Measurements from ENCODE around the gene SH3RF2. TPM values are rescaled to one million over a fixed set of nuclear protein-coding genes. Genes with fewer than 3 reads are reported as not detected.

Gene SH3RF2
- polyA plus RNA-seq, 3 donors = not detected

- DNase-seq = no peak
- Mint-ChIP-seq H3K27me3 (ENCODE audit: low read depth in 3 of 3) (peaks cover 0 to 6% (median 5%) of the 10 kb centered on the region in 3 donors), H3K4me1 (no peaks in the 10 kb centered on the region), H3K9me3 (peaks cover 4 to 19% (median 14%) of the 10 kb centered on the region in 7 donors), H3K27ac (no peak overlapping the region), H3K4me3 (no peak overlapping the region), H3K36me3 (no peaks in the 10 kb centered on the region)
- H3K4me3 ChIP-seq (replicated peaks in 1 of 3; ENCODE audit: low read depth in 2 of 3, low read length in 3 of 3) = no peak overlapping the region
- H3K9me3 ChIP-seq (replicated peaks in 1 of 2; ENCODE audit: control insufficient read depth in 1 of 2, insufficient read depth in 1 of 2, low read length in 2 of 2) = peaks cover 0 to 3% of the 10 kb centered on the region in 2 donors
- H3K36me3 ChIP-seq (replicated peaks in 1 of 2; ENCODE audit: control insufficient read depth in 1 of 2, insufficient read depth in 2 of 2, low read length in 2 of 2) = no peaks in the 10 kb centered on the region
- no peaks in the 10 kb centered on the region for H4K20me1 ChIP-seq (ENCODE audit: insufficient read depth, low read length)
- no peak overlapping the region for H3K9ac ChIP-seq (ENCODE audit: insufficient read depth, low read length, poor library complexity, severe bottlenecking)
- no peak for TF ChIP-seq CTCF (IDR thresholded peaks at IDR 0.05)
- no peaks in the 10 kb centered on the region for H3K27me3 ChIP-seq (ENCODE audit: control insufficient read depth in 2 of 2, insufficient read depth in 2 of 2, low read length in 2 of 2)
- H3K4me2 ChIP-seq (replicated peaks; ENCODE audit: extremely low read depth, low read length, poor library complexity, severe bottlenecking) = no peak overlapping the region
- intact Hi-C loops (cut with micrococcal nuclease) = no loop called here
- no peaks in the 10 kb centered on the region for H3K79me2 ChIP-seq (ENCODE audit: insufficient read depth, low read length)
- H3K4me1 ChIP-seq (ENCODE audit: control insufficient read depth in 1 of 2, insufficient read depth in 2 of 2, low read length in 2 of 2) = no peaks in the 10 kb centered on the region
- no peak overlapping the region for H3K27ac ChIP-seq (ENCODE audit: low read depth in 1 of 2, low read length in 2 of 2)
- no peak overlapping the region for H2AFZ ChIP-seq (ENCODE audit: insufficient read depth, low read depth, low read length, poor library complexity, severe bottlenecking)
Measured at GRCh38 chr5:145898171-145898570, 38.2 kb upstream of the SH3RF2 start.

GRCh38 chr5:145902421-145902820 is 34.0 kb upstream of the SH3RF2 start:
- Histone ChIP-seq H4K20me1 (ENCODE audit: insufficient read depth, low read length) (no peaks in the 10 kb centered on the region), H2AFZ (ENCODE audit: insufficient read depth, low read depth, low read length, poor library complexity, severe bottlenecking) (no peak overlapping the region), H3K9me3 (replicated peaks in 1 of 2; ENCODE audit: control insufficient read depth in 1 of 2, insufficient read depth in 1 of 2, low read length in 2 of 2) (peaks cover 0 to 3% of the 10 kb centered on the region in 2 donors), H3K27me3 (ENCODE audit: control insufficient read depth in 2 of 2, insufficient read depth in 2 of 2, low read length in 2 of 2) (no peaks in the 10 kb centered on the region), H3K4me1 (ENCODE audit: control insufficient read depth in 1 of 2, insufficient read depth in 2 of 2, low read length in 2 of 2) (no peaks in the 10 kb centered on the region), H3K9ac (ENCODE audit: insufficient read depth, low read length, poor library complexity, severe bottlenecking) (no peak overlapping the region), H3K79me2 (ENCODE audit: insufficient read depth, low read length) (no peaks in the 10 kb centered on the region), H3K4me2 (replicated peaks; ENCODE audit: extremely low read depth, low read length, poor library complexity, severe bottlenecking) (no peak overlapping the region), H3K4me3 (replicated peaks in 1 of 3; ENCODE audit: low read depth in 2 of 3, low read length in 3 of 3) (no peak overlapping the region), H3K27ac (ENCODE audit: low read depth in 1 of 2, low read length in 2 of 2) (no peak overlapping the region), H3K36me3 (replicated peaks in 1 of 2; ENCODE audit: control insufficient read depth in 1 of 2, insufficient read depth in 2 of 2, low read length in 2 of 2) (no peaks in the 10 kb centered on the region)
- Mint-ChIP-seq H3K4me3 (no peak overlapping the region), H3K9me3 (peaks cover 4 to 19% (median 12%) of the 10 kb centered on the region in 7 donors), H3K4me1 (peaks cover 2% of the 10 kb centered on the region), H3K27ac (no peak overlapping the region), H3K36me3 (no peaks in the 10 kb centered on the region), H3K27me3 (ENCODE audit: low read depth in 3 of 3) (peaks cover 4 to 9% (median 6%) of the 10 kb centered on the region in 3 donors)
- no CpG with 5 or more reads among the region's 1 CpG for WGBS (ENCODE audit: insufficient coverage)
- no peak for TF ChIP-seq CTCF (IDR thresholded peaks at IDR 0.05)
- DNase-seq = no peak
- intact Hi-C loops (cut with micrococcal nuclease) = no loop called here

Measured in CD14-positive monocyte (primary cell).